Aorta (tissue), 5 donors: ENCODE data around the gene RASGEF1C. TPM values are rescaled to one million over a fixed set of nuclear protein-coding genes. Genes with fewer than 3 reads are reported as not detected.

Source experiments
- ATAC-seq: fragments of 200-7000 bp; cut with Tn5 transposase; one replicate; pipeline ENCODE4 v1.9.1; 2022; ENCODE audit warnings: moderate library complexity; ENCODE audit not compliant: low FRiP score
- DNase-seq, 2 donors: peaks; one replicate each; pipeline ENCODE4 v3.0.0-alpha.2; 2020
- H3K27ac ChIP-seq, 2 donors: one replicate each; pipeline ENCODE4 v1.5.1; 2013; ENCODE audit warnings: low read length in 2 of 2, mild to moderate bottlenecking in 2 of 2, moderate library complexity in 2 of 2, control low read depth in 1 of 2, inconsistent platforms in 1 of 2, low read depth in 1 of 2
- H3K27me3 ChIP-seq, 2 donors: one replicate each; pipeline ENCODE4 v1.6.1; 2013; ENCODE audit warnings: control low read depth in 1 of 2, low read length in 1 of 2, mild to moderate bottlenecking in 1 of 2, moderate library complexity in 1 of 2; ENCODE audit not compliant: insufficient read depth in 2 of 2, control insufficient read depth in 1 of 2
- H3K36me3 ChIP-seq, 2 donors: one replicate each; pipeline ENCODE4 v1.6.1; 2013; ENCODE audit warnings: control low read depth in 1 of 2, low read length in 1 of 2, mild to moderate bottlenecking in 1 of 2; ENCODE audit not compliant: insufficient read depth in 2 of 2, control insufficient read depth in 1 of 2
- H3K4me1 ChIP-seq, 2 donors: one replicate each; pipeline ENCODE4 v1.6.1; 2013; ENCODE audit warnings: low read length in 2 of 2, control low read depth in 1 of 2, mild to moderate bottlenecking in 1 of 2, moderate library complexity in 1 of 2; ENCODE audit not compliant: insufficient read depth in 2 of 2, control insufficient read depth in 1 of 2
- H3K4me3 ChIP-seq, 2 donors: one replicate each; pipeline ENCODE4 v1.5.1; 2013; ENCODE audit warnings: low read length in 2 of 2, control low read depth in 1 of 2, mild to moderate bottlenecking in 1 of 2
- H3K9me3 ChIP-seq: one replicate; pipeline ENCODE4 v1.6.1; 2013; ENCODE audit warnings: mild to moderate bottlenecking, low read length; ENCODE audit not compliant: control insufficient read depth
- WGBS, 2 donors: extraction: QIAGEN DNeasy Blood & Tissue Kit; methylation state at CpG; one replicate each; pipeline ENCODE4 v1.1.7; 2013; 5-methylcytosine and 5-hydroxymethylcytosine counted together
- intact Hi-C, 2 donors: fragments of 100-400 bp; cut with DNase I; formaldehyde crosslinking; loops; one replicate each; pipeline versions ENCODE4 v1.14.2 to v1.15.0; 2022
- polyA plus RNA-seq, 2 donors: library from polyadenylated mRNA; stranded (reverse); fragments of 200-250 nt; gene quantifications; one replicate each; pipeline ENCODE4 v1.2.3, GENCODE V29; 2013
- total RNA-seq, 2 donors: library from RNA; stranded (reverse); fragmentation: NEBNext Ultra II Directional; extraction: Animal tissue kit (Norgen Biotek cat#: 25700); gene quantifications; one replicate each; pipeline ENCODE4 v1.2.1, GENCODE V29; 2021
- donor health status: healthy with polysubstance abuse.
- donor health status: Bipolar disorder and iron deficiency.
- donor health status: DM: no; HTN: no; CAD: no.
- donor health status: DM: no; HTN: no; CAD: no.
- donor health status: DM: yes; HTN: yes; CAD: no.

Gene RASGEF1C
- total and polyA plus RNA-seq, 4 donors, result 0.66 to 1.2 TPM; not detected in 2

- Histone ChIP-seq H3K36me3 (no peaks in the 10 kb centered on the region), H3K27me3 (no peaks in the 10 kb centered on the region), H3K4me1 (no peaks in the 10 kb centered on the region), H3K27ac (no peak overlapping the region), H3K4me3 (no peak overlapping the region), H3K9me3 (peaks cover 2% of the 10 kb centered on the region)
- intact Hi-C loops, result no loop called here
- no peak for ATAC-seq
- DNase-seq, result no peak
- WGBS, 2 donors, result 73% methylated on average over 25 of the region's 25 CpGs
Observed at GRCh38 chr5:180178531-180179441, 30.2 kb downstream of the RASGEF1C start.

- ATAC-seq (no peak), DNase-seq (no peak)
- Histone ChIP-seq H3K9me3 (no peaks in the 10 kb centered on the region), H3K27me3 (no peaks in the 10 kb centered on the region), H3K27ac (no peak overlapping the region), H3K4me3 (no peak overlapping the region), H3K36me3 (no peaks in the 10 kb centered on the region), H3K4me1 (no peaks in the 10 kb centered on the region)
- 96 to 97% methylated on average over 8 of the region's 8 CpGs for WGBS, 2 donors
- intact Hi-C loops, result no loop called here
Observed at GRCh38 chr5:180176191-180176590, 32.8 kb downstream of the RASGEF1C start.

- H3K9me3 ChIP-seq, result no peaks in the 10 kb centered on the region
- intact Hi-C loops, result no loop called here
- ATAC-seq (no peak), DNase-seq (no peak)
- 91 to 94% methylated on average over 7 of the region's 7 CpGs for WGBS, 2 donors
- H3K4me1 ChIP-seq, result no peaks in the 10 kb centered on the region
- H3K27me3 ChIP-seq, result no peaks in the 10 kb centered on the region
- H3K27ac ChIP-seq, result no peak overlapping the region
- H3K36me3 ChIP-seq, result no peaks in the 10 kb centered on the region
- no peak overlapping the region for H3K4me3 ChIP-seq
Observed at GRCh38 chr5:180175015-180175431, 34.0 kb downstream of the RASGEF1C start.

GRCh38 chr5:180174587-180174972 is 34.4 kb downstream of the RASGEF1C start:
- ATAC-seq (no peak), DNase-seq (no peak)
- Histone ChIP-seq H3K36me3 (no peaks in the 10 kb centered on the region), H3K27me3 (no peaks in the 10 kb centered on the region), H3K4me3 (no peak overlapping the region), H3K27ac (no peak overlapping the region), H3K4me1 (no peaks in the 10 kb centered on the region), H3K9me3 (no peaks in the 10 kb centered on the region)
- intact Hi-C loops, result no loop called here
- 88 to 90% methylated on average over 12 of the region's 12 CpGs for WGBS, 2 donors

GRCh38 chr5:180173875-180174586 is 35.0 kb downstream of the RASGEF1C start:
- Histone ChIP-seq H3K4me1 (no peaks in the 10 kb centered on the region), H3K9me3 (no peaks in the 10 kb centered on the region), H3K27ac (no peak overlapping the region), H3K27me3 (no peaks in the 10 kb centered on the region), H3K4me3 (no peak overlapping the region), H3K36me3 (no peaks in the 10 kb centered on the region)
- ATAC-seq, result no peak
- intact Hi-C loops, result no loop called here
- 55 to 61% methylated on average over 27 of the region's 27 CpGs for WGBS, 2 donors
- DNase-seq, result no peak

GRCh38 chr5:180173198-180173544 is 35.8 kb downstream of the RASGEF1C start:
- Histone ChIP-seq H3K27ac (no peak overlapping the region), H3K36me3 (no peaks in the 10 kb centered on the region), H3K4me1 (no peaks in the 10 kb centered on the region), H3K4me3 (no peak overlapping the region), H3K9me3 (no peaks in the 10 kb centered on the region), H3K27me3 (no peaks in the 10 kb centered on the region)
- intact Hi-C loops, result no loop called here
- DNase-seq (no peak), ATAC-seq (no peak)
- WGBS, 2 donors, result 92 to 100% methylated on average over 4 of the region's 4 CpGs

GRCh38 chr5:180172447-180173197 is 36.4 kb downstream of the RASGEF1C start:
- WGBS, 2 donors, result 71 to 80% methylated on average over 11 of the region's 11 CpGs

GRCh38 chr5:180171568-180172094 is 37.4 kb downstream of the RASGEF1C start:
- H3K4me3 ChIP-seq, result no peak overlapping the region
- ATAC-seq (no peak), DNase-seq (no peak)
- intact Hi-C loops, result no loop called here
- H3K36me3 ChIP-seq, result no peaks in the 10 kb centered on the region
- WGBS, 2 donors, result 97 to 98% methylated on average over 14 of the region's 14 CpGs
- H3K9me3 ChIP-seq, result no peaks in the 10 kb centered on the region
- no peaks in the 10 kb centered on the region for H3K4me1 ChIP-seq
- H3K27ac ChIP-seq, result no peak overlapping the region
- H3K27me3 ChIP-seq, result no peaks in the 10 kb centered on the region

More at GRCh38 chr5:180172447-180173197, 36.4 kb downstream of the RASGEF1C start:
- Histone ChIP-seq H3K27ac (no peak overlapping the region), H3K9me3 (no peaks in the 10 kb centered on the region), H3K4me1 (no peaks in the 10 kb centered on the region), H3K27me3 (no peaks in the 10 kb centered on the region), H3K36me3 (no peaks in the 10 kb centered on the region), H3K4me3 (no peak overlapping the region)
- peak in 1 of 2 donors; percentile 73 for DNase-seq
- ATAC-seq, result no peak
- intact Hi-C loops, result no loop called here
